Suprapubic skin (tissue), 4 donors: ENCODE data around the gene GLUD1. TPM values are rescaled to one million over a fixed set of nuclear protein-coding genes. Genes with fewer than 3 reads are reported as not detected.
A peak's percentile ranks its signal among the peaks of the same experiment; 100 is the strongest.
"Not testable (repeated sequence)": the region's sequence is repeated elsewhere in the genome, so short reads cannot be mapped to it uniquely, and the experiment has no call there.

ENCODE experiments used
- DNase-seq, 2 donors: peaks; one replicate each; pipeline ENCODE4 v3.0.0-alpha.2; 2019; ENCODE audit warnings: low spot score in 2 of 2
- H3K27ac ChIP-seq: fragments of 200-600 bp; sonication (generic); one replicate; pipeline ENCODE4 v1.5.1; 2019
- H3K27me3 ChIP-seq: fragments of 200-600 bp; sonication (generic); one replicate; pipeline ENCODE4 v1.5.1; 2019
- H3K36me3 ChIP-seq: fragments of 200-600 bp; sonication (generic); one replicate; pipeline ENCODE4 v1.5.1; 2019
- H3K4me1 ChIP-seq: fragments of 200-600 bp; sonication (generic); one replicate; pipeline ENCODE4 v1.5.1; 2019
- H3K4me3 ChIP-seq: fragments of 200-600 bp; sonication (generic); one replicate; pipeline ENCODE4 v1.5.1; 2019; ENCODE audit warnings: mild to moderate bottlenecking
- H3K9me3 ChIP-seq: fragments of 200-600 bp; sonication (generic); one replicate; pipeline ENCODE4 v1.5.1; 2019
- EP300 ChIP-seq: sonication (generic); formaldehyde crosslinking; IDR thresholded peaks from one replicate; pipeline ENCODE4 v1.6.1; 2017; ENCODE audit warnings: antibody characterized with exemption
- POLR2A ChIP-seq, 2 donors: fragments of 450-650 bp; IDR thresholded peaks; one replicate each; pipeline ENCODE4 v1.6.1; 2017; ENCODE audit warnings: antibody characterized with exemption in 2 of 2, mild to moderate bottlenecking in 2 of 2, moderate library complexity in 2 of 2
- POLR2AphosphoS5 ChIP-seq, 3 donors: sonication (generic); formaldehyde crosslinking; IDR thresholded peaks; one replicate each; pipeline ENCODE4 v1.6.1; 2017; ENCODE audit warnings: antibody characterized with exemption in 3 of 3
- WGBS: methylation state at CpG from one replicate; pipeline ENCODE4 v1.1.5; 2018; 5-methylcytosine and 5-hydroxymethylcytosine counted together
- total RNA-seq, 4 donors: library from RNA; depleted of rRNA; stranded (reverse); fragments of >200 nt; gene quantifications; one replicate each; pipeline ENCODE4 v1.1.0, GENCODE V29; 2016
- TF ChIP-seq, protein P1 (sequence below), 2 donors: fragments of 200-600 bp in 1 of 2; fragments of 450-650 bp in 1 of 2; sonication (generic) in 1 of 2; IDR thresholded peaks; one replicate each; pipeline ENCODE4 v1.5.1; 2016 to 2019; ENCODE audit warnings: antibody characterized with exemption in 2 of 2, mild to moderate bottlenecking in 1 of 2, moderate library complexity in 1 of 2

The GLUD1 gene
- total RNA-seq, 4 donors from 2014 or later, result 160 to 187 (median 174) TPM

DNA sequence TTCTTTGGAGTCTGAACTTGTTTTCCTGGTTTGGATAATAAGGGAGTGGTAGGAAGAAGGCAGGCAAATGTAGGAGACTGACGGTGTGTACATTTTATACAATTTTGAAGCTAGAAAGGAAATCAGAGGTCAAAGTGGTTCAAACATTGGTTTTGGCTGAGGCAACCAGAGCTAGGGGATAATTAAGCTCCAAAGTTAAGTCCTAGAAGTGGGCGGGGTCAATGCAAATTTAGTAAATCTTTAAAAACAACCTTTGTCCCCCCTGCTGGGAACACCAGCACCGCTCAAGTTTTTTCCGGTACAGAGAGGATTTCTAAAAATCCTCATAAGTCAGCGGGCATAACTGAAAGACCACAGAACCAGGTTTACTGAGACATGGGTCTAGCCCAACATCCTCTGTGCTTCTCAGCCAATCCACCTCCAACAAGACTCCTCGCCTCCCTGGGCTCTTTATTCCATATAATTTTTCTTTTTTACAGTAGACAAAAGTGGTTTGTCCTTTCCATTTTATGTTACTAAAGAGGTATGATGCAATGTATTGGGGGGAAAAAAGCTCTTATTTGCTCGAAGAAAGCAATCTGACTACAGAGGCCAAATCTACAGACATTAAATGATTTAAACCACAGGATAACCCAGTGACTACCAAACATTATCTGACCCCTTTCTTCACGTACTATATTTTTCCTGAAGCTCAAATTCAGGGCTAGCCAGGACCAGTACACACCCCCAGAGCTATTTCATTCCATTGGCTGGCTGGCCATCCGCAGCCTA lies 1.6 kb downstream of the GLUD1 start:
- WGBS, result 3% methylated on average over 9 of the region's 9 CpGs
- no peaks in the 10 kb centered on the region for H3K36me3 ChIP-seq
- H3K27me3 ChIP-seq, result no peaks in the 10 kb centered on the region
- no peaks in the 10 kb centered on the region for H3K9me3 ChIP-seq
- H3K4me1 ChIP-seq, result peaks cover 52% of the 10 kb centered on the region
- TF ChIP-seq, protein P1, sequence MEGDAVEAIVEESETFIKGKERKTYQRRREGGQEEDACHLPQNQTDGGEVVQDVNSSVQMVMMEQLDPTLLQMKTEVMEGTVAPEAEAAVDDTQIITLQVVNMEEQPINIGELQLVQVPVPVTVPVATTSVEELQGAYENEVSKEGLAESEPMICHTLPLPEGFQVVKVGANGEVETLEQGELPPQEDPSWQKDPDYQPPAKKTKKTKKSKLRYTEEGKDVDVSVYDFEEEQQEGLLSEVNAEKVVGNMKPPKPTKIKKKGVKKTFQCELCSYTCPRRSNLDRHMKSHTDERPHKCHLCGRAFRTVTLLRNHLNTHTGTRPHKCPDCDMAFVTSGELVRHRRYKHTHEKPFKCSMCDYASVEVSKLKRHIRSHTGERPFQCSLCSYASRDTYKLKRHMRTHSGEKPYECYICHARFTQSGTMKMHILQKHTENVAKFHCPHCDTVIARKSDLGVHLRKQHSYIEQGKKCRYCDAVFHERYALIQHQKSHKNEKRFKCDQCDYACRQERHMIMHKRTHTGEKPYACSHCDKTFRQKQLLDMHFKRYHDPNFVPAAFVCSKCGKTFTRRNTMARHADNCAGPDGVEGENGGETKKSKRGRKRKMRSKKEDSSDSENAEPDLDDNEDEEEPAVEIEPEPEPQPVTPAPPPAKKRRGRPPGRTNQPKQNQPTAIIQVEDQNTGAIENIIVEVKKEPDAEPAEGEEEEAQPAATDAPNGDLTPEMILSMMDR (IDR thresholded peaks at IDR 0.05), result no peak
- TF ChIP-seq EP300, result no peak
- no peak for TF ChIP-seq POLR2A (IDR thresholded peaks at IDR 0.05)
- peak overlapping the region; percentile 100 for H3K27ac ChIP-seq
- peak overlapping the region; percentile 91 for H3K4me3 ChIP-seq
- DNase-seq, result no peak

DNA sequence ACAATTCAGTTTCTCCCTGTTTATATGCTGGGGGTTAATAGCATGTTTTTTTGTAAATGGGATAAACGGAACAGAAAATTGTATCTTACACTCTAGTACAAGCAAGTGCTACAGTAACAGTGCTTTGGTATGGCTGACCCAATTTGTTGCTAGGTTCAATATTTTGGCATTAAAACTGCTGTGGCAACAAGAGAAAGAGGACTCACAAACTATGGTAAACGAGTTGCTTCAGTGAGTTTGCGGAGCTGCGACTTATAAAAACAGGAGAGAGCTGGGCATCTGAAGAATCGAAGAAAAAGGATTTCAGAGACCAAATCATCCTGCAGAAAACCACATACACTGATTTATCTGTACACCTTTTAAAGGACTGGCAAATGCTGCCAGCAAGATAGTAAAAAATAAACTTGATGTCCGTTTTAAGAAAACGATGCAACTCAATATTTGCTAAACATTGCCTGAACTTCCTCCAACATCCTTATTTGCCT lies 2.2 kb downstream of the GLUD1 start:
- Histone ChIP-seq H3K4me3 (peak overlapping the region; percentile 91), H3K27ac (peak overlapping the region; percentile 100), H3K36me3 (no peaks in the 10 kb centered on the region), H3K9me3 (no peaks in the 10 kb centered on the region), H3K4me1 (peaks cover 58% of the 10 kb centered on the region), H3K27me3 (no peaks in the 10 kb centered on the region)
- TF ChIP-seq POLR2AphosphoS5 (IDR thresholded peaks at IDR 0.05), result no peak
- no peak for DNase-seq
- 10% methylated on average over 7 of the region's 7 CpGs for WGBS

DNA sequence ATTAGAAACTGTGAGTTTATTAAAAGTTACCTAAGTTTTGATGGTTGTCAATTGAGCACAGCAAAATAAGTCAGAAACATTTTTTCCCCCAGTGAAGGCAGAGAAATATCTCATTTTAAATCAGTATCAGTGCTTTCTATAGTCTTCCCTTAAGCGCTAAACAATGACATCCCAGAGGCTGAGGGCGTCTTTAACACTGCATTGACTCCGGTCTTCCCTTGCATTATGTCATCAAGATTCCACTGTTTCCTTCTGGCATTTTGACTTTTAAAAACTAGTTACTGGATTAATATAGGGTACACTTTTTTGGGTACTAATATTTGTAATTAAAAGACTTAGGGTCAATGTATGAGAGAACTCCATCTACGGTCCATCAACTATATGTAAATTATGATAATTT lies 3.9 kb downstream of the GLUD1 start:
- peak overlapping the region; percentile 100 for H3K27ac ChIP-seq
- 46% methylated on average over 4 of the region's 4 CpGs for WGBS
- peaks cover 51% of the 10 kb centered on the region for H3K4me1 ChIP-seq
- no peaks in the 10 kb centered on the region for H3K9me3 ChIP-seq
- peak overlapping the region; percentile 91 for H3K4me3 ChIP-seq
- TF ChIP-seq EP300 (no peak), POLR2A (IDR thresholded peaks at IDR 0.05) (no peak), POLR2AphosphoS5 (IDR thresholded peaks at IDR 0.05) (no peak)
- TF ChIP-seq, protein P1 (IDR thresholded peaks at IDR 0.05), result no peak
- no peak for DNase-seq
- no peaks in the 10 kb centered on the region for H3K36me3 ChIP-seq
- H3K27me3 ChIP-seq, result no peaks in the 10 kb centered on the region

DNA sequence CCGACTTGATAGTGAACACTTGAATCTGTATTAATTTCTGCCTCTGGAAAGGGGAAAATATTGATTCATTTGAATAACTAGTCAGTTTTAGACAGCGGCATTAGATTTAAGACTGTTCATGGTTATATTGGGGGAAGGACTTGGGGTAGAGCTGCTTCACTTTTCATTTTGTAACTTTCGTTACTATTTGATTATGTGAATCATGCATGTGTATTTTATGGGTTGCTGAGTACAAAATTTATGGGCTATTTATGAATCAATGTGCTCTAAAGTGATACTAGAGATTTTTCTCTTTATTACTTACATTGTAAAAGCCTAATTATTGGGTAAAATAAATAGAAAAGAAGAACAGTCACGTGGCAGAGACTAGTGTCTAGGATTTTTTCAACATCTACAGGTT lies 4.9 kb downstream of the GLUD1 start:
- Histone ChIP-seq H3K4me3 (no peak overlapping the region), H3K27ac (no peak overlapping the region), H3K9me3 (no peaks in the 10 kb centered on the region), H3K4me1 (peaks cover 53% of the 10 kb centered on the region), H3K36me3 (no peaks in the 10 kb centered on the region), H3K27me3 (no peaks in the 10 kb centered on the region)
- no peak for DNase-seq
- whole genome bisulfite sequencing, result 62% methylated on average over 4 of the region's 4 CpGs
- TF ChIP-seq EP300 (no peak), POLR2AphosphoS5 (IDR thresholded peaks at IDR 0.05) (no peak), POLR2A (IDR thresholded peaks at IDR 0.05) (no peak)
- TF ChIP-seq, protein P1 (IDR thresholded peaks at IDR 0.05), result no peak

DNA sequence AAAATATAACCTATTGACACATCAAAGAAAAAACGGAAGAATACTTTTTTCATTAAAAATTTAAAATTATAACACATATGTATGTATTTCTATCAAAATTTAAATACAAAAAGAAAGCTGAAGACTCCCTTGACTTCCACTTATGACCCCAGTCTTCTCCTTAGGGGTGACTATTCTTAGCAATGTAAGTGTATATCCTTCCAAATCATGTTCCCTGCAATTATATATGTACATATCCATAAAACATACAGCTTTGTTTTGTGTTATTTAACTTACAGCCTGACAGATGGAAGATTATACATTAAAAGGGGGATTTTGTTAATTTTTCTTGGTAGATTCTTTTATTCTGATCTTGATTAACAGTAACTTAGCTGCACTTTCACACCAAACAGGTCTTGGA lies 9.1 kb downstream of the GLUD1 start:
- no peaks in the 10 kb centered on the region for H3K36me3 ChIP-seq
- no peak overlapping the region for H3K27ac ChIP-seq
- no peak for TF ChIP-seq POLR2AphosphoS5 (IDR thresholded peaks at IDR 0.05)
- no peak for DNase-seq
- peaks cover 51% of the 10 kb centered on the region for H3K4me1 ChIP-seq
- H3K4me3 ChIP-seq, result no peak overlapping the region
- H3K27me3 ChIP-seq, result no peaks in the 10 kb centered on the region
- H3K9me3 ChIP-seq, result no peaks in the 10 kb centered on the region
- 88% methylated on average over 1 of the region's 1 CpG for WGBS

DNA sequence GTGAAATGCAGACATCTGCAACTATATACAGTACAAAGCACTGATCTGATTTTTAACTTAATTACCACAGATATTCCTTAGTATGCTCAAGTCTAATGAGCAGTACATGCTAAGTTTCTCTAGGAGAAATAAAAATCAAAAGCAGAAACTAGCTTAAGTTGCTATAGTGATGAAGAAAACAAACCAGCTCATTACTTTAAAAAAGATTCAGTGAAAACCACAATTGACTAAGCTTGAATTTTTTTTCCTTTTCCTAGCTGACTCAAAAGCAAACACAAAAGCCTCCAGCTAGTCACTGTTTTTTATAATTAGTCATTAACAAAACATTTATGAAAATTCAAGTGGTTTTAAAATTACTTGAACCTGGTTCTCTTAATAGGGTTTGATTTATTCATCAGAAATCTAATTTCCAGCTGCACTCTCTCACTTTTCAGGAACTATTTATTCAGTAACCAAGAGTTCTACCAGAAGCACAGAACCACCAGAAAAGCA lies 10.3 kb downstream of the GLUD1 start:
- H3K9me3 ChIP-seq, H3K36me3 ChIP-seq, H3K4me3 ChIP-seq, DNase-seq, H3K27me3 ChIP-seq: not testable (repeated sequence)
- H3K27ac ChIP-seq, result peak overlapping the region; percentile 84
- H3K4me1 ChIP-seq, result peaks cover 47% of the 10 kb centered on the region

DNA sequence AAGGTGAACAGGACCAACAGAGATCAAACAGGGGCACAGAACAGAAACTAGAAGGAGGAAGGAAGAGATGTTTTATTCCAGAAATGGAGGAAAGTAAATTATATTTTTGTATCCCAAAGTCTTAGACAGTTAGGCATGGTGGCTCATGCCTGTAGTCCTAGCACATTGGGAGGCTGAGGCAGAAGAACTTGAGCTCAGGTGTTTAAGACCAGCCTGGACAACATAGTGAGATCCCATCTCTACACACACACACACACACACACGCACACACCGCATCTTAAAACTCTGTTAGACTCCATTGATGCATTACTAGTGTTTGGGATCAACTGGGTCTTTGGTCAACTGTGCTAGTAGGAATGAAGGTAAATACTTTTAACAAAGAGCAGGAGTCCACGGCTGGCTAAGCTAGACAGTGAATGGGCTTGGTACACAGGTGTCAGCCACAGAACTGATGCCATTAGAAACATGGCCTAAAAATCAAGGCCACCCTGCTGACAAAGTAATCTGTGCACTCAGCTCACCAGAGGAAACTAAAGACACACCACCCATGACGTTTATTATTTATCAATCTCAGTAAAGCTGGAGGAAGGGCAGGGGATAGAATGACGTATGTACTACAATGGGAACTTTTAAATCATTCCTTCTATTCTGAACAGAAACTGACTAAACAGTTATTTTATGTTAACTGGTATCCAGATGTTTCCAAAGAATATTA lies 10.9 kb downstream of the GLUD1 start:
- not testable (repeated sequence) for DNase-seq, H3K27me3 ChIP-seq, H3K36me3 ChIP-seq, H3K9me3 ChIP-seq, H3K4me3 ChIP-seq
- Histone ChIP-seq H3K4me1 (peaks cover 47% of the 10 kb centered on the region), H3K27ac (peak overlapping the region; percentile 84)
- 31% methylated on average over 5 of the region's 5 CpGs for WGBS

DNA sequence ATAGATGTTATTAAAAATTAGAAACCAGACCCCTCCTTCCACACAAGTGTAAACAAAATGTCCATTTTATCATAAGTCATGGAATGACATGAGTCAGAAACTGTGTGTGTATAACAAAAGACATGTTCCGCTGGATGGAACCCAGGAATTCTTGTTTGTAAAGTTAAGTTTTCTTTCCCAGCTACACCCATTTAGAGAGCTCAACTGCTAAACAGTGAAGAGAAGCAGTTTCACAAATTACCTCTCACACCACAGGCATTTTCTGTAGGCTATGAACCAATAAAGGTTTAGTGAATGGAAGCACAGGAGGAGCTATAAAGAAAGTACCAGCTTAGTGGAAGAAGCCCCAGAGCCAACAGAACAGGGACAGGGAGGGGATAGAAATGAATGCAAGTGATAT lies 12.4 kb downstream of the GLUD1 start:
- not testable (repeated sequence) for DNase-seq, H3K36me3 ChIP-seq, H3K4me3 ChIP-seq, H3K9me3 ChIP-seq, H3K27me3 ChIP-seq
- Histone ChIP-seq H3K27ac (peak overlapping the region; percentile 84), H3K4me1 (peaks cover 43% of the 10 kb centered on the region)
- 18% methylated on average over 1 of the region's 1 CpG for WGBS

DNA sequence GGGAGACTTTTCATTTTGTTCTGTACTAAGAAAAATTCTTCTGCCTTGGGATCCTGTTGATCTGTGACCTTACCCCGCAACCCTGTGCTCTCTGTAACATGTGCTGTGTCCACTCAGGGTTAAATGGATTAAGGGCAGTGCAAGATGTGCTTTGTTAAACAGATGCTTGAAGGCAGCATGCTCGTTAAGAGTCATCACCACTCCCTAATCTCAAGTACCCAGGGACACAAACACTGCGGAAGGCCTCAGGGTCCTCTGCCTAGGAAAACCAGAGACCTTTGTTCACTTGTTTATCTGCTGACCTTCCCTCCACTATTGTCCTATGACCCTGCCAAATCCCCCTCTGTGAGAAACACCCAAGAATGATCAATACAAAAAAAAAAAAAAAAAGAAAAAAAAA lies 13.1 kb downstream of the GLUD1 start:
- Histone ChIP-seq H3K27ac (peak overlapping the region; percentile 84), H3K4me1 (peaks cover 43% of the 10 kb centered on the region)
- not testable (repeated sequence) for H3K4me3 ChIP-seq, H3K9me3 ChIP-seq, H3K27me3 ChIP-seq, H3K36me3 ChIP-seq, DNase-seq
- 55% methylated on average over 3 of the region's 3 CpGs for WGBS

DNA sequence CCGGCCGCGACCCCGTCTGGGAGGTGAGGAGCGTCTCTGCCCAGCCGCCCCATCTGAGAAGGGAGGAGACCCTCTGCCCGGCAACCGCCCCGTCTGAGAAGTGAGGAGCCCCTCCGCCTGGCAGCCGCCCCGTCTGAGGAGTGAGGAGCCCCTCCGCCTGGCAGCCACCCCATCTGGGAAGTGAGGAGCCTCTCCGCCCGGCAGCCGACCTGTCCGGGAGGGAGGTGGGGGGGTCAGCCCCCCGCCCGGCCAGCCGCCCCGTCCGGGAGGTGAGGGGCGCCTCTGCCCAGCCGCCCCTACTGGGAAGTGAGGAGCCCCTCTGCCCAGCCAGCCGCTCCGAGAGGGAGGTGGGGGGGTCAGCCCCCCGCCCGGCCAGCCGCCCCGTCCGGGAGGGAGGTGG lies 14.0 kb downstream of the GLUD1 start:
- H3K4me3 ChIP-seq, H3K9me3 ChIP-seq, H3K36me3 ChIP-seq, H3K27me3 ChIP-seq, DNase-seq: not testable (repeated sequence)
- H3K4me1 ChIP-seq, result peaks cover 43% of the 10 kb centered on the region
- no CpG with 5 or more reads among the region's 31 CpGs for WGBS
- peak overlapping the region; percentile 84 for H3K27ac ChIP-seq
